ENCODE data around the gene RDH8.
A peak's percentile ranks its signal among the peaks of the same experiment; 100 is the strongest.

The RDH8 gene

GRCh38 chr19:10005632-10006334, 7.5 kb upstream of the RDH8 start:
- TF ChIP-seq CTCF (IDR thresholded peaks at IDR 0.05), result no peak
- Histone ChIP-seq H3K4me3 (no peak overlapping the region), H3K9me3 (no peaks in the 10 kb centered on the region), H3K27me3 (peaks cover 0 to 5% of the 10 kb centered on the region in 2 donors), H3K4me1 (peaks cover 0 to 53% (median 36%) of the 10 kb centered on the region in 4 donors), H3K27ac (peak overlapping the region; percentile 51 to 62), H3K36me3 (no peaks in the 10 kb centered on the region)
- DNase-seq, result no peak
- intact Hi-C loops (cut with DNase I; ENCODE audit: low total_unique reads), result no loop called here

- intact Hi-C loops (cut with DNase I; ENCODE audit: low total_unique reads), result no loop called here
- Histone ChIP-seq H3K27ac (peak overlapping the region; percentile 51 to 62), H3K4me1 (peaks cover 0 to 55% (median 36%) of the 10 kb centered on the region in 4 donors), H3K27me3 (peaks cover 0 to 10% of the 10 kb centered on the region in 2 donors), H3K4me3 (no peak overlapping the region), H3K36me3 (no peaks in the 10 kb centered on the region), H3K9me3 (no peaks in the 10 kb centered on the region)
- peak; percentile 46 to 68 for DNase-seq
- TF ChIP-seq CTCF (IDR thresholded peaks at IDR 0.05), result no peak
These were observed 7.0 kb upstream of the RDH8 start for GRCh38 chr19:10006335-10006708.

GRCh38 chr19:10006752-10007323, 6.4 kb upstream of the RDH8 start:
- intact Hi-C loops (cut with DNase I; ENCODE audit: low total_unique reads), result no loop called here
- H3K4me3 ChIP-seq, result no peak overlapping the region
- H3K4me1 ChIP-seq, result peaks cover 0 to 55% (median 36%) of the 10 kb centered on the region in 4 donors
- DNase-seq, result no peak
- H3K27ac ChIP-seq, result peak overlapping the region; percentile 51 to 62
- H3K27me3 ChIP-seq, result peaks cover 0 to 15% of the 10 kb centered on the region in 2 donors
- no peaks in the 10 kb centered on the region for H3K9me3 ChIP-seq
- H3K36me3 ChIP-seq, result no peaks in the 10 kb centered on the region
- TF ChIP-seq CTCF (IDR thresholded peaks at IDR 0.05), result no peak

- intact Hi-C loops (cut with DNase I; ENCODE audit: low total_unique reads), result no loop called here
- no peaks in the 10 kb centered on the region for H3K36me3 ChIP-seq
- no peak for TF ChIP-seq CTCF (IDR thresholded peaks at IDR 0.05)
- DNase-seq, result peak in 1 of 2 donors; percentile 44
- H3K27ac ChIP-seq, result peak overlapping the region; percentile 44 to 62
- H3K4me1 ChIP-seq, result peaks cover 0 to 55% (median 36%) of the 10 kb centered on the region in 4 donors
- H3K27me3 ChIP-seq, result peaks cover 0 to 19% of the 10 kb centered on the region in 2 donors
- no peaks in the 10 kb centered on the region for H3K9me3 ChIP-seq
- H3K4me3 ChIP-seq, result no peak overlapping the region
These were observed 5.7 kb upstream of the RDH8 start for GRCh38 chr19:10007371-10008183.

GRCh38 chr19:10008184-10008765, 5.0 kb upstream of the RDH8 start:
- no peak for TF ChIP-seq CTCF (IDR thresholded peaks at IDR 0.05)
- peaks cover 0 to 55% (median 36%) of the 10 kb centered on the region in 4 donors for H3K4me1 ChIP-seq
- H3K4me3 ChIP-seq, result no peak overlapping the region
- intact Hi-C loops (cut with DNase I; ENCODE audit: low total_unique reads), result no loop called here
- no peak for DNase-seq
- peaks cover 0 to 26% of the 10 kb centered on the region in 2 donors for H3K27me3 ChIP-seq
- no peaks in the 10 kb centered on the region for H3K36me3 ChIP-seq
- no peaks in the 10 kb centered on the region for H3K9me3 ChIP-seq
- H3K27ac ChIP-seq, result peak overlapping the region; percentile 18 to 44
